ENCODE measurements around the gene DCTN1.

DCTN1 gene

DNA sequence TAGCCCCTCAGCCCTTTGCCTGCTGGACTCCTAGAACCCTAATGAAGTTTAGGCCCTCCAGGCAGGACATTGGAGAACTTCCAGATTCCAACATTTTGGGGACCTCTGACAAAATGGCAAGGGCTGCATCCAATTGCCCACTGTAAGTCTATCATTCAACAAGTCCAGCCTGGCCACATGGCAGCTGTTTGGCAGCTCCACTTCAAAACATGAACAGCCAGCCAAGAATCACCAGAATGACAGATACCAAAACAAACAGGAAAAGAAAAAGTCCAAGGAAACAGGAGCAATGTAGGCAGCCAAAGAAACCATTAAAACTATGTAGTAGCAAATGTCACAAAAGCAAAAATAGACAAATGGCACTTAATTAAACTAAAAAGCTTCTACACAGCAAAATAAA lies 62.4 kb downstream of the DCTN1 start:
- Histone ChIP-seq H3K4me1 (ENCODE audit: insufficient read depth, poor library complexity, severe bottlenecking) (no peaks in the 10 kb centered on the region), H3K9me3 (ENCODE audit: severe bottlenecking) (no peaks in the 10 kb centered on the region), H3K36me3 (ENCODE audit: low read depth) (no peaks in the 10 kb centered on the region), H3K27ac (ENCODE audit: poor library complexity, severe bottlenecking) (no peak overlapping the region), H3K4me3 (ENCODE audit: severe bottlenecking) (no peak overlapping the region), H3K27me3 (ENCODE audit: insufficient read depth, poor library complexity, severe bottlenecking) (no peaks in the 10 kb centered on the region)
- TF ChIP-seq, protein P1, sequence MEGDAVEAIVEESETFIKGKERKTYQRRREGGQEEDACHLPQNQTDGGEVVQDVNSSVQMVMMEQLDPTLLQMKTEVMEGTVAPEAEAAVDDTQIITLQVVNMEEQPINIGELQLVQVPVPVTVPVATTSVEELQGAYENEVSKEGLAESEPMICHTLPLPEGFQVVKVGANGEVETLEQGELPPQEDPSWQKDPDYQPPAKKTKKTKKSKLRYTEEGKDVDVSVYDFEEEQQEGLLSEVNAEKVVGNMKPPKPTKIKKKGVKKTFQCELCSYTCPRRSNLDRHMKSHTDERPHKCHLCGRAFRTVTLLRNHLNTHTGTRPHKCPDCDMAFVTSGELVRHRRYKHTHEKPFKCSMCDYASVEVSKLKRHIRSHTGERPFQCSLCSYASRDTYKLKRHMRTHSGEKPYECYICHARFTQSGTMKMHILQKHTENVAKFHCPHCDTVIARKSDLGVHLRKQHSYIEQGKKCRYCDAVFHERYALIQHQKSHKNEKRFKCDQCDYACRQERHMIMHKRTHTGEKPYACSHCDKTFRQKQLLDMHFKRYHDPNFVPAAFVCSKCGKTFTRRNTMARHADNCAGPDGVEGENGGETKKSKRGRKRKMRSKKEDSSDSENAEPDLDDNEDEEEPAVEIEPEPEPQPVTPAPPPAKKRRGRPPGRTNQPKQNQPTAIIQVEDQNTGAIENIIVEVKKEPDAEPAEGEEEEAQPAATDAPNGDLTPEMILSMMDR (IDR thresholded peaks at IDR 0.05; ENCODE audit: poor library complexity, severe bottlenecking): no peak
- no peak for ATAC-seq (ENCODE audit: low read depth)
- DNase-seq (ENCODE audit: low spot score): no peak

DNA sequence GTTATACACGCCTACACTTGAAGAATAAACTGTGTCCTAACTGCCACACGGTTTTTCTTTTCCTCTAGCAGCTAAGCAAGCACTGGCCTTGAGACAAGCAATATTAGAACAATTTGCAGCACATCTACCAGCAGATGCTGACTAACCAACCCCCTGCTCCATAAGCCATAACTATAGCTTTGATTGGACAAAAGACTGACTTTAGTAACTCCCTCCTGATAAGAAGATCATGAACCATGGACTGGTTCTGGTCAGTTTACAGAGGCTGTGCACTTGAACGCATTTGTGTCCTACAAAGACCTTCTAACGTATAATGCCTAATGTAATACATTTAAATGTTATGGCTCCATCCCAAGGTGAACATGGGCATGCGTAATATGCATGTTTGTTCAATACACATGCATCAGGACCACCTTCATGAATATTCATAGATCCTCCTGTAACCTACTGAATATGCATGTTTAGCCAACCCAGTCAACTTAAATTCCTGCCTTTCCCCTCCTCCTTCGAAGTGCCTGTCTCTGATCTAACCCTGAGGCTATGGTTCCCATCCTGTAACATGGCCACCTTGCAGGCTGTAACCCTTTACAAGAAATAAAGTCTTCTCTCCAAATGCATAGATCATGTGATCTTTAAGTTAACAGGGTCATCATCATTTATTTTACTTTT lies 63.4 kb downstream of the DCTN1 start:
- H3K9me3 ChIP-seq (ENCODE audit: severe bottlenecking): no peaks in the 10 kb centered on the region
- ATAC-seq (ENCODE audit: low read depth): no peak
- H3K4me3 ChIP-seq (ENCODE audit: severe bottlenecking): no peak overlapping the region
- no peaks in the 10 kb centered on the region for H3K27me3 ChIP-seq (ENCODE audit: insufficient read depth, poor library complexity, severe bottlenecking)
- H3K4me1 ChIP-seq (ENCODE audit: insufficient read depth, poor library complexity, severe bottlenecking): no peaks in the 10 kb centered on the region
- no peak overlapping the region for H3K27ac ChIP-seq (ENCODE audit: poor library complexity, severe bottlenecking)
- TF ChIP-seq, protein P1 (IDR thresholded peaks at IDR 0.05; ENCODE audit: poor library complexity, severe bottlenecking): no peak
- no peaks in the 10 kb centered on the region for H3K36me3 ChIP-seq (ENCODE audit: low read depth)
- DNase-seq (ENCODE audit: low spot score): no peak

DNA sequence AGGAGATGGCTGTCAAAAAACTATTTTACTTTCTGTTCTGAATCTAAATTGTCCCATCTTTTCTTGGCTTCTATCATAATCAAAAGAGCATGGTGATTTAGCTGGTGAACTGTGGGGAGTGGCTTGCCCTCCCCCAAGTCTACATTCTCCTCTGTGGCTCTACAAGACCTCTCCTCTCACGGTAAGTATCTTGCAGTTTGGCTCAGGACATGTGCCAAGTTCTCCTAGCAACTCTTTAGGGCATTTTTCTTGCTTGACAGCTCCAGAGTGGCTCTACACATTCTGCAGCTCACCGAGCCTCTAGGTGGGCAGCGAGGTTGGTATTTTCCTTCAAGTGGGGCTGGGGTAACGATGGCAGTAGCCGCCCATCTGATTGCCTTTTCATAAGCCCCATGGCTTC lies 66.0 kb downstream of the DCTN1 start:
- DNase-seq (ENCODE audit: low spot score) (no peak), ATAC-seq (ENCODE audit: low read depth) (no peak)
- Histone ChIP-seq H3K27me3 (ENCODE audit: insufficient read depth, poor library complexity, severe bottlenecking) (no peaks in the 10 kb centered on the region), H3K36me3 (ENCODE audit: low read depth) (no peaks in the 10 kb centered on the region), H3K4me3 (ENCODE audit: severe bottlenecking) (no peak overlapping the region), H3K27ac (ENCODE audit: poor library complexity, severe bottlenecking) (no peak overlapping the region), H3K9me3 (ENCODE audit: severe bottlenecking) (no peaks in the 10 kb centered on the region), H3K4me1 (ENCODE audit: insufficient read depth, poor library complexity, severe bottlenecking) (no peaks in the 10 kb centered on the region)
- TF ChIP-seq, protein P1 (IDR thresholded peaks at IDR 0.05; ENCODE audit: poor library complexity, severe bottlenecking): no peak

DNA sequence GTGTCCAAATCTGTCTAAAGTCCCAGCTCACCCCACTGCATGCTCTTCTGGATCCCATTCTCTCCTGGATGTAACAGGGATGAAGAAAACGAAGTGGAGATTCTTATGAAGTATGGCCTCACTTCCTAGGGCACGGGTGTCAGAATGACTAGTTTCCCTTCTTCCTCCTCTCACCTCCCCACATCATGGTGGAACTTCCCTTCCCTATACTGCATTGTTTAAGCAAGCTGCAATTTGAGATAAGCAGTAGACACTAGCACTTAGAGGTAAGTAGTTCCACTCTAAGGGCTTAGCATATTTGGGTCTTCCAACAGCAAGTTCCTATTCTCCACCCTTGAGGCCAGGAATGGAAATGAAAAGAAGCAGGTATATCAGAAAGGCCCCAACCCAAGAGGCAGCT lies 66.6 kb downstream of the DCTN1 start:
- no peaks in the 10 kb centered on the region for H3K4me1 ChIP-seq (ENCODE audit: insufficient read depth, poor library complexity, severe bottlenecking)
- no peak for DNase-seq (ENCODE audit: low spot score)
- H3K36me3 ChIP-seq (ENCODE audit: low read depth): no peaks in the 10 kb centered on the region
- no peak; the same call in 2 of the 3 replicates for ATAC-seq (ENCODE audit: low read depth)
- TF ChIP-seq, protein P1 (IDR thresholded peaks at IDR 0.05; ENCODE audit: poor library complexity, severe bottlenecking): no peak
- no peaks in the 10 kb centered on the region for H3K9me3 ChIP-seq (ENCODE audit: severe bottlenecking)
- no peaks in the 10 kb centered on the region for H3K27me3 ChIP-seq (ENCODE audit: insufficient read depth, poor library complexity, severe bottlenecking)
- no peak overlapping the region for H3K27ac ChIP-seq (ENCODE audit: poor library complexity, severe bottlenecking)
- H3K4me3 ChIP-seq (ENCODE audit: severe bottlenecking): no peak overlapping the region

DNA sequence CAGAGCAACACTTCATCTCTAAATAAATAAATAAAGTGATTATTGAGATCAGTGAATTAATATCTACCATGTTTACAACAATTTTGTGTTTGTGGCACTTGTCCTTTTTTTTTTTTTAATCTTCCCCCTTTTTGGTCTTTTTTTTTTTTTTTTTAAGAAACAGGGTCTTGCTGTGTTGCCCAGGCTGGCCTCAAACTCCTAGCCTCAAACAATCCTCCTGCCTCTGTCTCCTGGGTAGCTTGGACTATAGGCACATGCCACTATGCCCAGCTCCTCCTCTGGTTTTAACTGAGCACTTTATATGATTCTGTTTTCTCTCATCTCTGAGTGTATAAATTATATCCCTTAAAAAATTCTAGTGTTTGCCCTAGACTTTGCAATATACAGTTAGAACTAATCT lies 67.2 kb downstream of the DCTN1 start:
- Histone ChIP-seq H3K27ac (ENCODE audit: poor library complexity, severe bottlenecking) (no peak overlapping the region), H3K27me3 (ENCODE audit: insufficient read depth, poor library complexity, severe bottlenecking) (no peaks in the 10 kb centered on the region)
- no peak for ATAC-seq (ENCODE audit: low read depth)

More for the DNA sequence above, 67.2 kb downstream of the DCTN1 start:
- Histone ChIP-seq H3K4me3 (ENCODE audit: severe bottlenecking) (no peak overlapping the region), H3K36me3 (ENCODE audit: low read depth) (no peaks in the 10 kb centered on the region), H3K9me3 (ENCODE audit: severe bottlenecking) (no peaks in the 10 kb centered on the region), H3K4me1 (ENCODE audit: insufficient read depth, poor library complexity, severe bottlenecking) (no peaks in the 10 kb centered on the region)
- DNase-seq (ENCODE audit: low spot score): no peak
- TF ChIP-seq, protein P1 (IDR thresholded peaks at IDR 0.05; ENCODE audit: poor library complexity, severe bottlenecking): no peak

Measured in RWPE2 (cell line).